GM12875 (cell line): ENCODE results near the gene VDR.

Experiments
- H3K4me3 ChIP-seq: one replicate; pipeline ENCODE4 v1.5.1; 2011; ENCODE audit warnings: low read depth, low read length, control low read depth
- TF ChIP-seq, protein P1 (sequence below): IDR thresholded peaks from 2 replicates; pipeline ENCODE4 v1.5.1; 2011; ENCODE audit warnings: low read depth, mild to moderate bottlenecking, control low read depth, inconsistent platforms, low read length, moderate library complexity, borderline replicate concordance; ENCODE audit not compliant: insufficient read depth

VDR gene

DNA sequence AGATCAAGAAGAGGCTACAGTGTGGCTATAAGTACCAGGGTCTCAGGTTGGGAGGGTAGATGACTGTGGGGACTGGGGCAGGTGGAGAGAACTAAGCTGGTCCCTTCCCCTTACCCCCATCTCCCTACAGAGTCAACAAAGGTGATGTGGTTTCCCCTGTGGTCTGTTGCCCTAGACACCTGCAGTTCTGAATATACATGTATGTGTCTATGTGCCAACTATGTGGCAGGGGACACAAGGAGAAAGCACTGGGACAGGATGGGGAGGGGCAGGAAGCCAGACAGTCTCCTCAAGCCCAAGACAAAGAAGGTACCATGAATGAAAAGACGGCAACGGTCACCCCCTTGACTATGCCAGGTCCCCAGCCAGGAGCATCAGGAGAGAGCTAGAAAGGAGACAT, 80.6 kb downstream of the VDR start:
- TF ChIP-seq, protein P1, sequence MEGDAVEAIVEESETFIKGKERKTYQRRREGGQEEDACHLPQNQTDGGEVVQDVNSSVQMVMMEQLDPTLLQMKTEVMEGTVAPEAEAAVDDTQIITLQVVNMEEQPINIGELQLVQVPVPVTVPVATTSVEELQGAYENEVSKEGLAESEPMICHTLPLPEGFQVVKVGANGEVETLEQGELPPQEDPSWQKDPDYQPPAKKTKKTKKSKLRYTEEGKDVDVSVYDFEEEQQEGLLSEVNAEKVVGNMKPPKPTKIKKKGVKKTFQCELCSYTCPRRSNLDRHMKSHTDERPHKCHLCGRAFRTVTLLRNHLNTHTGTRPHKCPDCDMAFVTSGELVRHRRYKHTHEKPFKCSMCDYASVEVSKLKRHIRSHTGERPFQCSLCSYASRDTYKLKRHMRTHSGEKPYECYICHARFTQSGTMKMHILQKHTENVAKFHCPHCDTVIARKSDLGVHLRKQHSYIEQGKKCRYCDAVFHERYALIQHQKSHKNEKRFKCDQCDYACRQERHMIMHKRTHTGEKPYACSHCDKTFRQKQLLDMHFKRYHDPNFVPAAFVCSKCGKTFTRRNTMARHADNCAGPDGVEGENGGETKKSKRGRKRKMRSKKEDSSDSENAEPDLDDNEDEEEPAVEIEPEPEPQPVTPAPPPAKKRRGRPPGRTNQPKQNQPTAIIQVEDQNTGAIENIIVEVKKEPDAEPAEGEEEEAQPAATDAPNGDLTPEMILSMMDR, result no peak
- no peak overlapping the region for H3K4me3 ChIP-seq

DNA sequence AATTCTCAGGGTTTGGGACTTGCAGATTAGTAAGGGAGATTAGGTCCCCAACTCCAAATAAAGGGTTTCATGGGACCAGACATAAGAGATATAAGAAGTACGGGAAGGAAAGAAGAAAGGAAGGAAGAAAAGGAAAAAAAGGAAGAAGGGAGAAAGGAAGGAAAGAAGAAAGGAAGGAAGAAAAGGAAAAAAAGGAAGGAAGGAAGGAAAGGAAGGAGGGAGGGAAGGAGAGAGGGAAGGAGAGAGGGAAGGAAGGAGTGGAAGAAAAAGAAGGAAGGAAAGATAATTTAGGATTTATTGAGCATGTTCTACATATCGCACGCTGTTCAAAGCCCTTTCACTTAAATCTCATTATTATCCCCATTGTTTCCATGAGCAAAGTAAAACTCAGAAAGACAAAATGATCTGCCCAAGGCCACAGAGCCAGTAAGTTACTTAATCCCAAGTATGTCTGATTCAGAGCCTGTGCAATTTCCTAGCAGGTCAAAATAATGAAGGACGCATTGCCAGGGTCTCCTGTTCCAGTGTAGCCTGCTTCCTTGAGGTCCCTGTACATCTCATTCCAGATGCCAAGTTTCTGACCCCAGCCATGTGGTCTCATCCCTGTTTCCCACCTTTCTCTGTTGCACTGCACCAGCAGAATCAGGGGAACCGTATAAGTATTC, 81.2 kb downstream of the VDR start:
- TF ChIP-seq, protein P1, result no peak
- H3K4me3 ChIP-seq, result no peak overlapping the region

DNA sequence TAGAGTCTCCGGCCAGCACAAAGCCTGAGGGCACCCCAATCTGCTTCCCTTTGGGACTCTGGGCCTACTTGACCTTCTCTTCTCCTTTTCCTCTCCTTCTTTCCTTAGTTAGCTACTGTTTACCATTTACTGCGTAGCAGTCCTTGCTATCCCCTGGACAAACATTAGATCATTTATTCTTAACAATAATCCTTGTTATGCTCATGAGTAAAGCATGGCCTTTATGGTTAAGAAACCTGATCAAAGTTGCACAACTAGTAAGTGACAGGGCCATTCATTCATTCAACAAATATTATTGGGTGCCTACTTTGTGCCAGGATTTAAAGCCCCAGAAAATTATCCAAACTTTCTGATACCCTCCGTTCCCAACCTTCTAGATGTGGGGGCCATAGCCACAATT, 81.9 kb downstream of the VDR start:
- TF ChIP-seq, protein P1, result no peak
- no peak overlapping the region for H3K4me3 ChIP-seq

DNA sequence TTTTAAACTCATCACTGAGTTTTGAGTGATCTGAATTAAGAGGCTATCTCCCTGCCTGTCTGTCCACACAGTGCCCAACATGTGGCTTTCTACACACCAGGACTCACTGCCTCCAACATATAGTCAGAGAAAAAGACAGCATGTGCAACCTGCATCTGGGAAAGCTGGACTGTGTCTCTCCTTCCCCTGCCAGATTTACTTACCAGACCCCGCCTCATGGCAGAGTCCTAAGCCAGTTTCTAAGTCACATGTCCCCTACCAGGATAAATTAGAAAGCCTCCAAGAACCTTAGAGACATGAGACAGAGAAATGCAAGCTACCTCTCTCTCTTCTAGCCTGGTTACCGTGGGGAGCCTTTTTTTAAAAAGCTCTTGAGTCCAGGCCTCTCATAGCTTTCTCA, 82.4 kb downstream of the VDR start:
- TF ChIP-seq, protein P1, result no peak
- H3K4me3 ChIP-seq, result no peak overlapping the region

DNA sequence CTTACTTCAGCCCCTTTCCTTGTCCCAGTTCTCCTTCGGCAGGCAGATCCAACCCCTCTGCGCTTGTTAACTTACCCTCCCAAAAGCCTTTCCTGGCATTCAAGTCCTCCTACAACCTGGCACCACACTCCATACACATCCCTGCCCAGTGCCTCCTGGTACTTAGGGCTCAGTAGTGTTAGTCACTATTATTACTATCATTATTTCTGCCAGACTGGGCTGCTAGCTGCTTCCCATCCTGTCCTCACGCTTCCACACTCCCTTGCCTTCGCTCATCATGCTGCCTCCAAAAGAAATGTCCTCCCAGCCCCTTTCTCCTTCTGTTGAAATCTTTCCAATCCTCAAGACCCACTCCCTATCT, 83.5 kb downstream of the VDR start:
- no peak overlapping the region for H3K4me3 ChIP-seq
- TF ChIP-seq, protein P1, result no peak

DNA sequence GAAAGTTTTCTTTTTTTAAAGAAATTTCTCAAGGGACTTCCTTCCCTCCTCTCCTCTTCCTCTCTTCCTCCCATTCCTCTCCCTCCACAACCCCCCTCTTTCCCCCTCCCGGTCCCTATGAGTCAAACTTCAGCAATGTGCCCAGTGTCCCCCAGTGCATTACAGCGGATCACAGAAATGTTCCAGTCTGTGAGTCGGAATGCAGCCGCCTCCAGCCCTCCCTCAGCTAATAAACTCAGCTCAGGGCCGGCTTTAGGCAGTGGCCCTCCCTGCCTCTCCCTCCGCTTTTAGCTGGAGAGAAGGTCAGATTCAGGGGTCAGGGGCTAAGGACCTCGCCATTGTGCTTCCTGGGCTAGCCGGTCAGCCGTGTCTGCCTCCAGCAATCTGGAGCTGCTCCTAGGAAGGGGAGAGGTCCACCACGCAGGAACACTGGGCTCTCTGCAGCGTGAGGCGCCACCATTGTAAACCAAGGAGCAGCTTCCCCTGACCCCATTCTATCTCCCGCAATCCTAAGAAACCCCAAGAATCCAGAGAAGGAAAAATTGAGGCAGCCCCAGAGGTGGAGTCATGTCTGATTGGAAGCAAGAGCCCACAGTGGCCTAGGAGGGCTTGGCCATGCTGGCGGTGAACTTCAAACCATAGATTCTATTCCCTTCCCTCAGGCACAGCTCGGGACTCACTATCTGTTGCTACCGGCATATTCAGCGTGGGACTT, 84.0 kb downstream of the VDR start:
- TF ChIP-seq, protein P1, result no peak

DNA sequence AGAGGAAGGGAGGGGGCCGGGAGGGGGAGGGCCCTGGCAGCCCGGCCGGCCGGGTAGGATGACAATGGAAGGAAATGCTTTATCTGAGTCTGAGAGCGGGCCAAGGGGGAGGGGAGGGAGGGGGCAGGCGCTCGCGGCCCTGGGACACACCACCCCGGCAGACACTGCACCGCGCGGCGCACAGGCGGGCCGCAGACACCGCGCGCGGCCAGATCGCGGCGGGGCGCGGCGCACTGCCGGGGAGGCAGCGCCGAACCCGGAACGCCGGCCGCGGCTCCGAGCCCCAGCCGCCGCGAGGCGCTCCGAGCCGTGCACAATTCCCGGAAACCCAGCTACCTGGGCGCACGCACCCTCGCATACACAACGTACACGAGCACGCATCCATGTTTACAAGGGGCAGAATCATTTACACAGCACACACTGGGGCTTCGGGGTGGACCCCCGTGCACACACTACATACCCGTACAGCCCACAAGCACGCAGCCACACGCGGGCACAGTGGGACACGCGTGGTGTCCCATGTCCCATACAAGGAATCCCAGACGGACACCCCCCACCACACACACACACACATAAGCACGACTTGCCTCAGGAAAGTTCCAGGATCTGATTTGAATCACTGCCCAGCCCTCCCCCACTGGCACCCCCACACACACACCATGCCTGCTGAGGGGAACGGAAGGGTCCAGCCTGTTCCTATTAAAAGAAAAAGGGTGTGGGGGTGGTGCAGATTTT, 84.7 kb downstream of the VDR start, which contains the start of gene HDAC7:
Gene HDAC7 (minus strand): TSS at position 8 of the 735 bp plus-strand sequence. CDS start 118 bp downstream, outside the sequence.
- TF ChIP-seq, protein P1, result no peak
- H3K4me3 ChIP-seq, result peak within 1 kb of the TSS; percentile 66

More for the DNA sequence above, 84.0 kb downstream of the VDR start:
- no peak overlapping the region for H3K4me3 ChIP-seq
